Measurements from ENCODE around the gene FBXL17. TPM values are rescaled to one million over a fixed set of nuclear protein-coding genes. Genes with fewer than 3 reads are reported as not detected.

Gene FBXL17
- total RNA-seq, 4 donors from 2014 or later = 11.5 to 28.6 (median 19.9) TPM

- no peaks in the 10 kb centered on the region for H3K27me3 ChIP-seq
- intact Hi-C loops (cut with DNase I; ENCODE audit: low total_unique reads) = no loop called here
- H3K9me3 ChIP-seq = no peaks in the 10 kb centered on the region
- no peaks in the 10 kb centered on the region for H3K36me3 ChIP-seq
- DNase-seq = no peak
- peaks cover 0 to 3% of the 10 kb centered on the region in 2 donors for H3K4me1 ChIP-seq
- no peak overlapping the region for H3K4me3 ChIP-seq
- TF ChIP-seq POLR2A (IDR thresholded peaks at IDR 0.05) (no peak), CTCF (IDR thresholded peaks at IDR 0.05) (no peak)
- no peak overlapping the region for H3K27ac ChIP-seq
Observed at GRCh38 chr5:108220834-108221233, 161.1 kb downstream of the FBXL17 start.

- Histone ChIP-seq H3K4me3 (no peak overlapping the region), H3K27ac (no peak overlapping the region), H3K9me3 (no peaks in the 10 kb centered on the region), H3K4me1 (no peaks in the 10 kb centered on the region), H3K27me3 (no peaks in the 10 kb centered on the region), H3K36me3 (no peaks in the 10 kb centered on the region)
- TF ChIP-seq CTCF (IDR thresholded peaks at IDR 0.05) (no peak), POLR2A (IDR thresholded peaks at IDR 0.05) (no peak)
- intact Hi-C loops (cut with DNase I; ENCODE audit: low total_unique reads) = no loop called here
- no peak for DNase-seq
Observed at GRCh38 chr5:108216890-108217289, 165.0 kb downstream of the FBXL17 start.

GRCh38 chr5:108214857-108215256, 167.0 kb downstream of the FBXL17 start:
- no peak for TF ChIP-seq CTCF (IDR thresholded peaks at IDR 0.05)
- no peak for TF ChIP-seq POLR2A (IDR thresholded peaks at IDR 0.05)
- Histone ChIP-seq H3K4me1 (no peaks in the 10 kb centered on the region), H3K27ac (no peak overlapping the region), H3K27me3 (no peaks in the 10 kb centered on the region), H3K36me3 (no peaks in the 10 kb centered on the region), H3K9me3 (no peaks in the 10 kb centered on the region), H3K4me3 (no peak overlapping the region)
- no peak for DNase-seq
- intact Hi-C loops (cut with DNase I; ENCODE audit: low total_unique reads) = no loop called here

GRCh38 chr5:108212775-108213346, 169.0 kb downstream of the FBXL17 start:
- DNase-seq = no peak
- intact Hi-C loops (cut with DNase I; ENCODE audit: low total_unique reads) = no loop called here
- Histone ChIP-seq H3K4me3 (no peak overlapping the region), H3K4me1 (no peaks in the 10 kb centered on the region), H3K27ac (no peak overlapping the region), H3K27me3 (no peaks in the 10 kb centered on the region), H3K36me3 (no peaks in the 10 kb centered on the region), H3K9me3 (no peaks in the 10 kb centered on the region)
- TF ChIP-seq CTCF (IDR thresholded peaks at IDR 0.05) = no peak

GRCh38 chr5:108206707-108207106, 175.2 kb downstream of the FBXL17 start:
- H3K4me3 ChIP-seq = no peak overlapping the region
- H3K27me3 ChIP-seq = no peaks in the 10 kb centered on the region
- H3K36me3 ChIP-seq = no peaks in the 10 kb centered on the region
- H3K27ac ChIP-seq = no peak overlapping the region
- no peak for TF ChIP-seq CTCF (IDR thresholded peaks at IDR 0.05)
- TF ChIP-seq POLR2A (IDR thresholded peaks at IDR 0.05) = no peak
- H3K9me3 ChIP-seq = no peaks in the 10 kb centered on the region
- intact Hi-C loops (cut with DNase I; ENCODE audit: low total_unique reads) = no loop called here
- H3K4me1 ChIP-seq = no peaks in the 10 kb centered on the region
- no peak for DNase-seq
